ENCODE measurements around the gene ANKRD13B.

ANKRD13B gene

DNA sequence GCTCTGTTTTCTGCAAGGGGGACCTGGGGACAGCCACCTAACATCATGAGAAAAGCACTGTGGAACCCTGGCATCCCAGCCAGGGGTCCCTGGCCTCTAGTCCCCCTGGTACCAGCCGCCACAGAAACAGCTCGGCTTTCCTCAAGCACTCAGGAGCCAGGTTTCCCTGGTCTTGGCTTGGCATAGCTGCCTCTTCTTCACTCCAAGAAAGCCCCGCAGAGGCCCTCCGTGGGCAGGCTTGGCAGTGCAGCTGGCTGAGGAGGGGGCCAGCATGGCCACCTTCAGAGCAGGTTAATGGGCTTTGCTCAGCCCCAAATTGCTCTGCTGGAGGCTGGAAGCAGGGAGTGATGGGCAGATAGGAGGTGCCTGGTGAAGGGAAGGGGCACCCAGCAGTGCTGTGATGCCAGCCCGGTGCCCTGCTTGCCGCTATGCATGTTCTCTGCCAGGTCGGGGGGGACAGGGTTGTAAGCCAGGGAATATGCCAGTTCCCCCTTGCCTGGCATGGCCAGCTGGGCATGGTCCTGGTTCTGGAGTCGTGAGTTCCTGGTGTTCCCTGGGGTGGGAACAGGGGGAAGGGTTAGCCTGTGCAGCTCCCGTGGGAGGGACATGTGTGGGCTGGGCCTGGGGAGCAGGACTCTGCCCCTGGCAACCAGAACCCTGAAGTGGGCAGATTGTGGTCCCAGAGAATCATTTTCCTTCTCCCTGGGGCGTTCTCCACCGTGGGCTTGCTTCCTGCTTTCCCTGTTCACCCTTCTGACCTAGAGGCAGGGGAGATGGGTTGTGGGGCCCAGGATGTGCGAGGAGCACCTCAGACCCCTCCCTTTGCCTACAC lies 3.2 kb downstream of the ANKRD13B start:
- no peak overlapping the region for H3K27ac ChIP-seq
- no peak overlapping the region for H3K9ac ChIP-seq
- H3K36me3 ChIP-seq (ENCODE audit: control insufficient read depth, insufficient read depth, low read length): no peaks in the 10 kb centered on the region

DNA sequence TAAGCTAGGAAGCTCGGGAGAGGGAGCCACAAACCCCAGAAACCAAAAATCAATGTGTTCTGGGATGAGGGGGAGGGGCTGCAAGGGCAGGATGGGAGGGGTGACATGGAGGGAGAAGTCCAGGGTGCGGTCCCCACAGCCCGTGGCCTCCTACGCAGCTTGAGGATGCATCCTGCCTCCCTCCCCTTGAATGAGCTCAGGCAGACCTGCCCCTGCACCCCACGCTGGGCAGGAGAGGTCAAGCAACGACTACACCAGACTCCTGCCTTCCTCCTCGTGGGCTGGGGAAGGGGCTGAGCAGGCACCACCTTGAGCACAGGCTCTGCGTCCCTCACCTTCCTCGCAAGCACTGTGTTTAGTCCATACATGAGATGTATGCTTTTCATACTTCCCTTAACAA lies 3.9 kb downstream of the ANKRD13B start:
- no peaks in the 10 kb centered on the region for H3K27me3 ChIP-seq (ENCODE audit: control insufficient read depth, insufficient read depth, low read length)
- no peak overlapping the region for H3K4me2 ChIP-seq (ENCODE audit: low read length)
- no peaks in the 10 kb centered on the region for H3K9me3 ChIP-seq (ENCODE audit: control insufficient read depth, low read length)
- no peak for TF ChIP-seq CTCF (IDR thresholded peaks at IDR 0.05)
- H3K27ac ChIP-seq: no peak overlapping the region
- no peak overlapping the region for H2AFZ ChIP-seq
- H3K4me1 ChIP-seq: peaks cover 17% of the 10 kb centered on the region
- no peaks in the 10 kb centered on the region for H3K36me3 ChIP-seq (ENCODE audit: control insufficient read depth, insufficient read depth, low read length)
- H3K4me3 ChIP-seq (ENCODE audit: low read depth, low read length): no peak overlapping the region
- no peaks in the 10 kb centered on the region for H3K79me2 ChIP-seq
- no peak overlapping the region for H3K9ac ChIP-seq

More for the DNA sequence above, 3.2 kb downstream of the ANKRD13B start:
- Histone ChIP-seq H3K4me3 (ENCODE audit: low read depth, low read length) (no peak overlapping the region), H2AFZ (no peak overlapping the region), H3K27me3 (ENCODE audit: control insufficient read depth, insufficient read depth, low read length) (no peaks in the 10 kb centered on the region), H3K9me3 (ENCODE audit: control insufficient read depth, low read length) (no peaks in the 10 kb centered on the region), H3K4me2 (ENCODE audit: low read length) (no peak overlapping the region), H3K79me2 (no peaks in the 10 kb centered on the region), H3K4me1 (peaks cover 22% of the 10 kb centered on the region)
- no peak for TF ChIP-seq CTCF (IDR thresholded peaks at IDR 0.05)

DNA sequence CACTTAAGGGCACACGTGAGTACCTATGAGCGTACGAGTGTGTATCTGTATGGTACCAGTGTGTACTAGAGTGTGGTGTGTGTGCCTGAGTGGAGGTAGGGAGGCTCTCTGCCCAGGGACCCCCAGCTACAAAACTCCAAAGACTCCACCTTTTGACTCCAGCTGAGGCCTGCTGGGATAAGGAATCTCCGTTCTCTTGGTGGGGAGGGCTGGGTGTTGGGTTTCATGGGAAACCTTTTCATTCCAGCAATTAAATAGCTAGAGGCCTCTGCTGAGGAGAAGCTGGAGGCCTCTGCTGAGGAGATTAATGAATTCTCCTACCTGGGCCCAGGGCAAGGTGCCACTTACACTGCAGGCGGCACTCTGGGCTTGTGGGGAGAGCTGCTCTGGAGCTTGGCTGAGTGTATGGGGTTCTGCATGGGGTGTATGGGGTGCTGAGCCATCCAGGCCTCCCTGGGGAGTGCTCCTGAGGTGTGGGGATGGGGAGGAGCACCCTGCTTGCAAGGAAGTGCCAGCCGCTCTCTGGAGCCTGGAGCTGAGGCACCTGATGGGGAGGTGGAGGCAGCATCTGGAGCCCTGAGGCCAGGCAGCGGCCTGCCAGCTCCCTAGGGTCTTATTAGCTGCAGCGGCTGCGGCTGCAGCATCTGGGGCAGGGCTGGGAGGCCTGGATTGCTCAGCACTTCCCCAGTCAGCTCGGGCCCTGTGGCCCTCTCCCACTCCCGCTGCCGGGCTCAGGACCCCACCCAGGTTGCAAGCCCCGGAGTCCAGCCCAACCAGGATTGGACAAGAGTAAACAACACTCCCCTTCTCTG lies 4.6 kb downstream of the ANKRD13B start:
- Histone ChIP-seq H3K79me2 (no peaks in the 10 kb centered on the region), H3K4me3 (ENCODE audit: low read depth, low read length) (no peak overlapping the region), H3K9me3 (ENCODE audit: control insufficient read depth, low read length) (no peaks in the 10 kb centered on the region), H3K4me1 (peaks cover 11% of the 10 kb centered on the region), H3K36me3 (ENCODE audit: control insufficient read depth, insufficient read depth, low read length) (no peaks in the 10 kb centered on the region), H3K4me2 (ENCODE audit: low read length) (no peak overlapping the region), H3K27ac (no peak overlapping the region), H3K27me3 (ENCODE audit: control insufficient read depth, insufficient read depth, low read length) (no peaks in the 10 kb centered on the region), H2AFZ (no peak overlapping the region), H3K9ac (no peak overlapping the region)
- TF ChIP-seq CTCF (IDR thresholded peaks at IDR 0.05): no peak

DNA sequence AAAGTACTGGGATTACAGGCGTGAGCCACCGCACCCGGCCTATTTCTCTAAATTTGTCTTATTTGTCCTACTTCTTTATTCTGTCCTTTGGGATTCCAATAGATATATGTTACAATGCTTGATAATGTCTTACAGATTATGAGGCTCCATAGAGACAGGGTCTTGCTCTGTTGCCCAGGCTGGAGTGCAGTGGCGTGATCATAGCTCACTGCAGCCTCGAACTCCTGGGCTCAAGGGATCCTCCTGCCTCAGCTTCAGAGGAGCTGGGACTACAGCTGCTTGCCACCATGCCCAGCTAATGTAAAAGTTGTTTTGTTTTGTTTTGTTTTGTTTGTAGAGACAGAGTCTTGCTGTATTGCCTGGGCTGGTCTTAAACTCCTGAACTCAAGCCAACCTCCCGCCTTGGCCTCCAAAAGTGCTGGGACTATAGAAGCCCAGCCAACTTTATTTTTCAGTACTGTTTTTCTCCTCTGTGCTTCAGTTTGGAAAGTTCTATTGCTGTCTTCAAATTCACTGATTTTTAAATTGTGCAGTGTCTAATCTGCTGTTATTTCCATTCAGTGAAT lies 10.3 kb downstream of the ANKRD13B start:
- H3K27ac ChIP-seq: no peak overlapping the region
- H3K4me1 ChIP-seq: no peaks in the 10 kb centered on the region
- H3K4me3 ChIP-seq (ENCODE audit: low read depth, low read length): no peak overlapping the region
- H3K4me2 ChIP-seq (ENCODE audit: low read length): no peak overlapping the region
- H3K36me3 ChIP-seq (ENCODE audit: control insufficient read depth, insufficient read depth, low read length): no peaks in the 10 kb centered on the region
- H3K9ac ChIP-seq: no peak overlapping the region
- no peaks in the 10 kb centered on the region for H3K27me3 ChIP-seq (ENCODE audit: control insufficient read depth, insufficient read depth, low read length)
- H3K9me3 ChIP-seq (ENCODE audit: control insufficient read depth, low read length): no peaks in the 10 kb centered on the region
- no peak for TF ChIP-seq CTCF (IDR thresholded peaks at IDR 0.05)
- no peaks in the 10 kb centered on the region for H3K79me2 ChIP-seq
- no peak overlapping the region for H2AFZ ChIP-seq

Data from parathyroid adenoma (tissue), 2 donors.